Osteocyte (in vitro differentiated cells): Measurements from ENCODE around the gene PSD4. TPM values are rescaled to one million over a fixed set of nuclear protein-coding genes. Genes with fewer than 3 reads are reported as not detected.

Experiments used
- DNase-seq: peaks from one replicate; pipeline ENCODE4 v3.0.0; 2021; ENCODE audit warnings: mixed read lengths; ENCODE audit not compliant: unreplicated experiment; ENCODE audit errors: extremely low spot score
- H3K27ac Mint-ChIP-seq: one replicate; pipeline ENCODE4 v1.8.0; 2021; ENCODE audit warnings: mild to moderate bottlenecking, mixed read lengths; ENCODE audit not compliant: unreplicated experiment
- H3K27me3 Mint-ChIP-seq: one replicate; pipeline ENCODE4 v1.8.0; 2021; ENCODE audit warnings: mixed read lengths; ENCODE audit not compliant: unreplicated experiment
- H3K36me3 Mint-ChIP-seq: one replicate; pipeline ENCODE4 v1.8.0; 2021; ENCODE audit warnings: mixed read lengths; ENCODE audit not compliant: unreplicated experiment
- H3K4me1 Mint-ChIP-seq: one replicate; pipeline ENCODE4 v1.8.0; 2021; ENCODE audit warnings: mixed read lengths; ENCODE audit not compliant: unreplicated experiment
- H3K4me3 Mint-ChIP-seq: one replicate; pipeline ENCODE4 v1.8.0; 2021; ENCODE audit warnings: mild to moderate bottlenecking, moderate library complexity, mixed read lengths; ENCODE audit not compliant: unreplicated experiment
- H3K9me3 Mint-ChIP-seq: one replicate; pipeline ENCODE4 v1.8.0; 2021; ENCODE audit warnings: mixed read lengths; ENCODE audit not compliant: unreplicated experiment
- CTCF ChIP-seq: fragments of 200-600 bp; sonication (generic); IDR thresholded peaks from 2 replicates; pipeline ENCODE4 v1.5.0; 2021; ENCODE audit warnings: antibody characterized with exemption, mild to moderate bottlenecking, moderate library complexity
- total RNA-seq: library from RNA; stranded (reverse); gene quantifications from 2 replicates; pipeline ENCODE4 v1.2.1, GENCODE V29; 2021

Gene PSD4
- total RNA-seq, 1 donor from 2014 or later = 8.9 TPM

- no peak for DNase-seq
- no peak overlapping the region for H3K27ac Mint-ChIP-seq
- TF ChIP-seq CTCF = no peak
- H3K4me1 Mint-ChIP-seq = peaks cover 3% of the 10 kb centered on the region
- peaks cover 2% of the 10 kb centered on the region for H3K27me3 Mint-ChIP-seq
- no peaks in the 10 kb centered on the region for H3K36me3 Mint-ChIP-seq
- H3K9me3 Mint-ChIP-seq = no peaks in the 10 kb centered on the region
- no peak overlapping the region for H3K4me3 Mint-ChIP-seq
These were observed 2.2 kb downstream of the PSD4 start for GRCh38 chr2:113175736-113176695.

GRCh38 chr2:113176696-113177355, 3.1 kb downstream of the PSD4 start:
- no peaks in the 10 kb centered on the region for H3K9me3 Mint-ChIP-seq
- DNase-seq = no peak
- H3K27me3 Mint-ChIP-seq = peaks cover 2% of the 10 kb centered on the region
- no peak overlapping the region for H3K27ac Mint-ChIP-seq
- no peaks in the 10 kb centered on the region for H3K36me3 Mint-ChIP-seq
- H3K4me1 Mint-ChIP-seq = peaks cover 3% of the 10 kb centered on the region
- no peak overlapping the region for H3K4me3 Mint-ChIP-seq
- TF ChIP-seq CTCF = no peak

- Mint-ChIP-seq H3K36me3 (no peaks in the 10 kb centered on the region), H3K9me3 (no peaks in the 10 kb centered on the region)
These were observed 4.4 kb downstream of the PSD4 start for GRCh38 chr2:113178069-113178746.

GRCh38 chr2:113178891-113179290, 5.1 kb downstream of the PSD4 start:
- Mint-ChIP-seq H3K27ac (no peak overlapping the region), H3K36me3 (no peaks in the 10 kb centered on the region), H3K27me3 (peaks cover 2% of the 10 kb centered on the region), H3K9me3 (no peaks in the 10 kb centered on the region), H3K4me1 (peaks cover 3% of the 10 kb centered on the region), H3K4me3 (no peak overlapping the region)
- no peak for TF ChIP-seq CTCF
- DNase-seq = no peak

More at GRCh38 chr2:113178069-113178746, 4.4 kb downstream of the PSD4 start:
- H3K4me1 Mint-ChIP-seq = peaks cover 3% of the 10 kb centered on the region
- DNase-seq = no peak
- H3K27me3 Mint-ChIP-seq = peaks cover 2% of the 10 kb centered on the region
- TF ChIP-seq CTCF = no peak
- no peak overlapping the region for H3K4me3 Mint-ChIP-seq
- no peak overlapping the region for H3K27ac Mint-ChIP-seq
